Measurements from ENCODE around the gene GDAP1L1. TPM values are rescaled to one million over a fixed set of nuclear protein-coding genes. Genes with fewer than 3 reads are reported as not detected.

Gene GDAP1L1
- total and polyA plus RNA-seq, 8 donors, result 0.25 to 1.5 (median 0.61) TPM; not detected in 3

DNA sequence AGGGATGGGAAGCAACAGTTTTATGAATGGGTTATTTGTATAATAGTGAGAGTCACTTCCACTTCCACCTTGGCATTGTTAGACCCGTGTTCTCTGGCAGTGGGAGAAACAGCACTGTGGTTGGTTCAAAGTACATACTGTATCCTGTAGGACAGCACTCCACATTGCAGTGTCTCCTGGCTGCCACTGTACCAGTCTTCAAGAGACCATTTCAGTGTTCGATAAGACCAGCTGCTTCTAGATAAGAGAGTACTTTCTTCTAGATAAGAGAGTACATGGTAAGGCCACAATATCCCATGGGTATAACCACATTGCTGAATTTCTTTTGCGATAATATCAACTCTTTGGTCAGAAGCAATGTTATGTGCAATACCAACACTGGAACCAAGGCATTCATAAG lies 35.1 kb downstream of the GDAP1L1 start:
- intact Hi-C loops (cut with DNase I; ENCODE audit: low total_unique reads), result no loop called here
- Histone ChIP-seq H3K4me3 (no peak overlapping the region), H3K9me3 (no peaks in the 10 kb centered on the region), H3K27ac (no peak overlapping the region), H3K36me3 (no peaks in the 10 kb centered on the region), H3K4me1 (no peaks in the 10 kb centered on the region), H3K27me3 (no peaks in the 10 kb centered on the region)
- 57 to 72% (median 67%) methylated on average over 3 of the region's 3 CpGs for WGBS, 5 donors
- no peak for TF ChIP-seq POLR2AphosphoS5 (IDR thresholded peaks at IDR 0.05)
- TF ChIP-seq, protein P1, sequence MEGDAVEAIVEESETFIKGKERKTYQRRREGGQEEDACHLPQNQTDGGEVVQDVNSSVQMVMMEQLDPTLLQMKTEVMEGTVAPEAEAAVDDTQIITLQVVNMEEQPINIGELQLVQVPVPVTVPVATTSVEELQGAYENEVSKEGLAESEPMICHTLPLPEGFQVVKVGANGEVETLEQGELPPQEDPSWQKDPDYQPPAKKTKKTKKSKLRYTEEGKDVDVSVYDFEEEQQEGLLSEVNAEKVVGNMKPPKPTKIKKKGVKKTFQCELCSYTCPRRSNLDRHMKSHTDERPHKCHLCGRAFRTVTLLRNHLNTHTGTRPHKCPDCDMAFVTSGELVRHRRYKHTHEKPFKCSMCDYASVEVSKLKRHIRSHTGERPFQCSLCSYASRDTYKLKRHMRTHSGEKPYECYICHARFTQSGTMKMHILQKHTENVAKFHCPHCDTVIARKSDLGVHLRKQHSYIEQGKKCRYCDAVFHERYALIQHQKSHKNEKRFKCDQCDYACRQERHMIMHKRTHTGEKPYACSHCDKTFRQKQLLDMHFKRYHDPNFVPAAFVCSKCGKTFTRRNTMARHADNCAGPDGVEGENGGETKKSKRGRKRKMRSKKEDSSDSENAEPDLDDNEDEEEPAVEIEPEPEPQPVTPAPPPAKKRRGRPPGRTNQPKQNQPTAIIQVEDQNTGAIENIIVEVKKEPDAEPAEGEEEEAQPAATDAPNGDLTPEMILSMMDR (IDR thresholded peaks at IDR 0.05), result no peak
- no peak for TF ChIP-seq EP300 (IDR thresholded peaks at IDR 0.05)
- no peak for TF ChIP-seq POLR2A (IDR thresholded peaks at IDR 0.05)
- DNase-seq, result no peak

DNA sequence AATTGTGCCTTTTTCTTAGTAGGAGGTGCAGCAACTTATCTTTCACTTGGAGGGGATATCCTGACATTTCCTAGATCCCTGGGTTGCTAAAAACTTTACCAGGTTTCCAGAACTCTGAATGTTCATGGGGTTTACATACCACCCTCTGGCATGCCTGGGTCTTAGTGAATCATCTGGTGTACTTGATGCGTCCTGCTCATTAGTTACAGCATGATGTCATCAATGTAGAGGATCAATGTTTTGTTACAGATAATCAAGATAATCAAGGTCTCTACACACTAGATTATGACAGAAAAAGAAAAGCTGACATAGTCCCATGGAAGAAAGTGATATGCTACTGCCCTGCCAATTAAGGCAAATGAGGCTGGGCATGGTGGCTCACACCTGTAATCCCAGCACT lies 36.9 kb downstream of the GDAP1L1 start:
- H3K27me3 ChIP-seq, result no peaks in the 10 kb centered on the region
- DNase-seq, result no peak
- H3K36me3 ChIP-seq, result no peaks in the 10 kb centered on the region
- intact Hi-C loops (cut with DNase I; ENCODE audit: low total_unique reads), result no loop called here
- no peak overlapping the region for H3K4me3 ChIP-seq
- H3K4me1 ChIP-seq, result no peaks in the 10 kb centered on the region
- H3K27ac ChIP-seq, result no peak overlapping the region
- no peaks in the 10 kb centered on the region for H3K9me3 ChIP-seq
- TF ChIP-seq POLR2AphosphoS5 (IDR thresholded peaks at IDR 0.05) (no peak), POLR2A (IDR thresholded peaks at IDR 0.05) (no peak), EP300 (IDR thresholded peaks at IDR 0.05) (no peak)
- TF ChIP-seq, protein P1 (IDR thresholded peaks at IDR 0.05), result no peak
- WGBS, 5 donors, result 90 to 100% (median 93%) methylated on average over 1 of the region's 1 CpG

DNA sequence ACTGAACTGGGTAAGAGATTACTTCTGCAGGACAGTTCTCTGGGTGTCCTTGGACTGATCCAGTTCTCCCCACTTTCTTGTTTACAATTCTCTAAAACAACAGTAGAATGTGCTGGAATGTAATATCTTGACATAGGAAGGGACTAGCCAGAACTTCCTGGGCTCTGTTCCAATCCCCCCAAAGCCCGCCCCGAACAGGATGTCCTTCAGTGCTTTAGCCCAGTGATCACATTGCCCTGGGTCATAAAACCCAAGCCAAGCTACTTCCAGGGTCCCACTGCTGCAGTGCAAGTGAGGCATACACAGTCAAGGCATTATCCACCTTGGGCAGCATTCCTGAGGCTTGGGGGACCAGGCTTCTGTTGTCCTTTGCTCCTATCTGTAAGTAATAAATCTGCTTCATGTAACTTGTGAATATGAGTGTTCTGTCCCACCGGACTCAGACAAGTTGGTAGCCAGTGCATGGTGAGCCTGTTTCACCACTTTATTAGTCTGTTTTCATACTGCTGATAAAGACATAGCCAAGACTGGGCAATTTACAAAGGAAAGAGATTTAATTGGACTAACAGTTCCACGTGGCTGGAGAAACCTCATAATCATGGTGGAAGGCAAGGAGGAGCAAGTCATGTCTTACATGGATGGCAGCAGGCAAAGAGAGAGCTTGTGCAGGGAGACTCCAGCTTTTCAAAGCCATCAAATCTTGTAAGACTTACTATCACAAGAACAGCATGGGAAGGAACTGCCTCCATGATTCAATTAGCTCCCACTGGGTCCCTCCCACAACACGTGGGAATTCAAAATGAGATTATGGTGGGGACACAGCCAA lies 40.4 kb downstream of the GDAP1L1 start:
- H3K4me1 ChIP-seq, result no peaks in the 10 kb centered on the region
- WGBS, 5 donors, result 57 to 72% (median 68%) methylated on average over 5 of the region's 5 CpGs
- no peak overlapping the region for H3K4me3 ChIP-seq
- DNase-seq, result no peak
- H3K27ac ChIP-seq, result no peak overlapping the region
- H3K9me3 ChIP-seq, result no peaks in the 10 kb centered on the region
- TF ChIP-seq EP300 (IDR thresholded peaks at IDR 0.05) (no peak), POLR2AphosphoS5 (IDR thresholded peaks at IDR 0.05) (no peak), POLR2A (IDR thresholded peaks at IDR 0.05) (no peak)
- TF ChIP-seq, protein P1 (IDR thresholded peaks at IDR 0.05), result no peak
- intact Hi-C loops (cut with DNase I; ENCODE audit: low total_unique reads), result no loop called here
- H3K27me3 ChIP-seq, result no peaks in the 10 kb centered on the region
- H3K36me3 ChIP-seq, result peaks cover 0 to 7% (median 0%) of the 10 kb centered on the region in 4 donors

DNA sequence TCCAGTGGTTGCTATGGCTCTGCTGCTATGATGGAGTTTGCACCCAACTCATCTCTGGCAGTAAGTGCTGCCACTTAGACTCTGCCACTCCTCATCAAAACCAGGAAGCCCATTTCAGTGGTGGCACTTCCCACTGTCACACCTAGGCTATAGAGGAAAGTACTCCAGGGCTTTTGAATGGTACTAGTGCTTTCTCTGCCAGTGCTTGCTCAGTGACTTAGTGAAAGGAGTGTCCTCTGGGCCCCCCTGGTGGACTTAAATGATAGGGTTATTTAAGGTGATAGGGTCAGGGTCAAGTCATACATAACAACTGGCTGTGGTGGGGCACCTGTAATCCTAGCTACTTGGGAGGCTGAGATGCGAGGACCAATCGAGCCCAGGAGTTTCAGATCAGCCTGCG lies 41.1 kb downstream of the GDAP1L1 start:
- Histone ChIP-seq H3K36me3 (peaks cover 0 to 7% (median 0%) of the 10 kb centered on the region in 4 donors), H3K4me3 (no peak overlapping the region), H3K4me1 (no peaks in the 10 kb centered on the region), H3K27ac (no peak overlapping the region), H3K9me3 (no peaks in the 10 kb centered on the region), H3K27me3 (no peaks in the 10 kb centered on the region)
- TF ChIP-seq POLR2AphosphoS5 (IDR thresholded peaks at IDR 0.05) (no peak), EP300 (IDR thresholded peaks at IDR 0.05) (no peak), POLR2A (IDR thresholded peaks at IDR 0.05) (no peak)
- TF ChIP-seq, protein P1 (IDR thresholded peaks at IDR 0.05), result no peak
- intact Hi-C loops (cut with DNase I; ENCODE audit: low total_unique reads), result no loop called here
- WGBS, 5 donors, result 88 to 98% (median 94%) methylated on average over 3 of the region's 3 CpGs
- no peak for DNase-seq

Data from stomach (tissue), 9 donors.